HepG2 (cell line): ENCODE data around the gene SPTBN4. TPM values are rescaled to one million over a fixed set of nuclear protein-coding genes. Genes with fewer than 3 reads are reported as not detected.

Experiments
- CREB1 ChIP-seq, 2 experiments: fragments of 450-650 bp in 1 of 2; IDR thresholded peaks; 2 replicates each; pipeline ENCODE4 v1.6.1; 2016 to 2017; ENCODE audit warnings: control low read depth in 1 of 2, mild to moderate bottlenecking in 1 of 2, missing compliant biosample characterization in 1 of 2, missing genetic modification characterization in 1 of 2
- DMAP1 ChIP-seq: IDR thresholded peaks from 2 replicates; pipeline ENCODE4 v1.6.1; 2016
- GFI1 ChIP-seq: sonication (generic); formaldehyde crosslinking; IDR thresholded peaks from 2 replicates; pipeline ENCODE4 v1.5.0; 2020; ENCODE audit warnings: missing genetic modification reagents, mild to moderate bottlenecking, borderline replicate concordance
- GTF3A ChIP-seq: sonication (generic); formaldehyde crosslinking; conservative IDR thresholded peaks from 2 replicates; pipeline ENCODE4 v1.4.0; 2020; ENCODE audit warnings: mild to moderate bottlenecking, missing genetic modification reagents
- HNRNPLL ChIP-seq: fragments of 200-400 bp; formaldehyde crosslinking; IDR thresholded peaks from 2 replicates; pipeline ENCODE4 v1.6.1; 2017; ENCODE audit warnings: mild to moderate bottlenecking, low read depth, low read length; ENCODE audit not compliant: poor library complexity, severe bottlenecking
- JARID2 ChIP-seq: sonication (generic); formaldehyde crosslinking; IDR thresholded peaks from 2 replicates; pipeline ENCODE4 v1.8.1; 2023; ENCODE audit warnings: missing genetic modification reagents, inconsistent platforms; ENCODE audit not compliant: insufficient replicate concordance
- KAT8 ChIP-seq: IDR thresholded peaks from 2 replicates; pipeline ENCODE4 v1.6.1; 2016; ENCODE audit warnings: missing genetic modification reagents, missing compliant biosample characterization
- KIAA2018 ChIP-seq: sonication (generic); formaldehyde crosslinking; IDR thresholded peaks from 2 replicates; pipeline ENCODE4 v1.5.0; 2020; ENCODE audit warnings: mild to moderate bottlenecking, missing genetic modification reagents, borderline replicate concordance
- NFE2 ChIP-seq: sonication (generic); formaldehyde crosslinking; IDR thresholded peaks from 2 replicates; pipeline ENCODE4 v1.4.0; 2020; ENCODE audit warnings: missing genetic modification reagents
- ZKSCAN5 ChIP-seq: sonication (generic); formaldehyde crosslinking; IDR thresholded peaks from 2 replicates; pipeline ENCODE4 v1.5.1; 2020; ENCODE audit warnings: mild to moderate bottlenecking, missing genetic modification reagents
- ZNF224 ChIP-seq: sonication (generic); formaldehyde crosslinking; IDR thresholded peaks from 2 replicates; pipeline ENCODE4 v1.5.0; 2020; ENCODE audit warnings: mild to moderate bottlenecking, missing genetic modification reagents
- ZNF317 ChIP-seq: sonication (generic); formaldehyde crosslinking; IDR thresholded peaks from 2 replicates; pipeline ENCODE4 v1.5.0; 2020; ENCODE audit warnings: mild to moderate bottlenecking, missing genetic modification reagents
- ZNF891 ChIP-seq: sonication (generic); formaldehyde crosslinking; IDR thresholded peaks from 2 replicates; pipeline ENCODE4 v1.5.0; 2020; ENCODE audit warnings: mild to moderate bottlenecking, missing genetic modification reagents
- polyA plus RNA-seq, 8 experiments: library from polyadenylated mRNA; depleted of rRNA in 3 of 8; stranded (reverse) in 7 of 8; unstranded in 1 of 8; fragments of >200 nt; fragmentation: Illumina TruSeq in 4 of 8; extraction: Trizol in 4 of 8; gene quantifications; 2 replicates each; pipeline versions ENCODE4 v1.2.1 to v1.2.3, GENCODE V29; 2011 to 2016; ENCODE audit warnings: low read depth in 4 of 8, missing spikeins in 1 of 8, mixed read lengths in 1 of 8; ENCODE audit not compliant: insufficient read depth in 1 of 8
- total RNA-seq, 5 experiments: library from RNA; depleted of rRNA; stranded (reverse); fragments of >200 nt; fragmentation: Illumina TruSeq; extraction: Trizol; gene quantifications; 2 replicates each; pipeline ENCODE4 v1.2.3, GENCODE V29; 2016; ENCODE audit warnings: low read depth in 1 of 5
- TF ChIP-seq, protein P1 (sequence below): IDR thresholded peaks from 2 replicates; pipeline ENCODE4 v1.6.1; 2016; ENCODE audit warnings: missing compliant biosample characterization, missing genetic modification reagents, borderline replicate concordance
- TF ChIP-seq, protein P2 (sequence below): sonication (generic); formaldehyde crosslinking; IDR thresholded peaks from 2 replicates; pipeline ENCODE4 v1.5.1; 2020; ENCODE audit warnings: mild to moderate bottlenecking, missing genetic modification reagents

Gene SPTBN4
- total and polyA plus RNA-seq, 2 of the 13 experiments (the other 11 are each of a cell fraction or from before 2014, with no cell fraction given), result 0.11 TPM

DNA sequence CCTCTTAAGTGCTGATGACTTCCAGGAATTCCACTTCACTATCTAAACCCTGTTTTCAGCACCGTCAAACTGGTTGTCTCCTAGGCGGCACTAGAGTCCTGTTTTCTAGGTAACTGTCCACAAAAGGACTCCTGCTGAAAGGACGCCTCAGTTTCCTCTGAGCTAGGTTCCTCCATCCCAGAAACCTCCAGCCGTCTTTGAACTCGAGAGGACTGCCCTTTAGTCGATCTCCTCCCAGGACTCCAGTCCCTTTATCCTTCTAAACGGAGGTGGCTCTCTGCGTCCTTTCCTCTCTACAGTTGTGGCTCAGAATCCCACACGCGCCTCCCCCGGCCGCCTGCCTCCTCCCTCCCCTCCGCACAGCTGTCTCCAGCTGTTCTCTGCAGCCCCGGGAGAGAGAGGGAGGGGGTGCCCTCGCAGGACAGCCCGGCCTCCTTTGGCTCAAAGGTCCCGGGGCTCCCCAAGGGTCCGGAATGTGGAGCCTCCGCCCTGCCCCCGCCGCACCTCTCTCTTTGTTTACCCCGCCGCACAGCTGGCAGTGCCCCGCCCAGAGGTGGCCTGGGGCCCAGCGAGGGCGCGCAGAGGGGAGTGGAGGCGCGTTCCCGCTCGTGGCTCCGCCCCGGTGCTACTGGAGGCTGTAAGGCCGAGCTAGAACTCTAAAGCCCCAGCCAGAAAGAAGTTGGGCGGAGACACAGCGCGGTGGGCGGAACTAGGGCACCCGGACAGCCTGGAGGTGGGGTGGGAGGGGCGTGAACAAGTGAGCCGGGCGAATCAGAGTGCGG lies 136.8 kb downstream of the SPTBN4 start (continued):
- TF ChIP-seq, protein P1, sequence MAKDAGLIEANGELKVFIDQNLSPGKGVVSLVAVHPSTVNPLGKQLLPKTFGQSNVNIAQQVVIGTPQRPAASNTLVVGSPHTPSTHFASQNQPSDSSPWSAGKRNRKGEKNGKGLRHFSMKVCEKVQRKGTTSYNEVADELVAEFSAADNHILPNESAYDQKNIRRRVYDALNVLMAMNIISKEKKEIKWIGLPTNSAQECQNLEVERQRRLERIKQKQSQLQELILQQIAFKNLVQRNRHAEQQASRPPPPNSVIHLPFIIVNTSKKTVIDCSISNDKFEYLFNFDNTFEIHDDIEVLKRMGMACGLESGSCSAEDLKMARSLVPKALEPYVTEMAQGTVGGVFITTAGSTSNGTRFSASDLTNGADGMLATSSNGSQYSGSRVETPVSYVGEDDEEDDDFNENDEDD (CRISPR knock-in tag), result peak; percentile 71; the same call in 1 of the 2 replicates
- TF ChIP-seq ZNF317 (CRISPR knock-in tag) (peak; percentile 81; the same call in 1 of the 2 replicates), CREB1 (IDR thresholded peaks at IDR 0.05) (no peak), CREB1 (CRISPR knock-in tag; IDR thresholded peaks at IDR 0.05) (peak; percentile 79), ZNF891 (CRISPR knock-in tag) (peak; percentile 67; the same call in 1 of the 2 replicates), GFI1 (CRISPR knock-in tag) (peak; percentile 54; the same call in 1 of the 2 replicates), GTF3A (CRISPR knock-in tag) (0 out of 2 replicates have a peak, but pooled peaks have one; percentile 32), KIAA2018 (no peak), JARID2 (CRISPR knock-in tag) (peak; percentile 46), NFE2 (CRISPR knock-in tag) (no peak), ZKSCAN5 (CRISPR knock-in tag) (no peak), KAT8 (CRISPR knock-in tag) (peak; percentile 88), ZNF224 (CRISPR knock-in tag) (no peak), DMAP1 (no peak; the same call in 1 of the 2 replicates), HNRNPLL (peak; percentile 88)
- TF ChIP-seq, protein P2, sequence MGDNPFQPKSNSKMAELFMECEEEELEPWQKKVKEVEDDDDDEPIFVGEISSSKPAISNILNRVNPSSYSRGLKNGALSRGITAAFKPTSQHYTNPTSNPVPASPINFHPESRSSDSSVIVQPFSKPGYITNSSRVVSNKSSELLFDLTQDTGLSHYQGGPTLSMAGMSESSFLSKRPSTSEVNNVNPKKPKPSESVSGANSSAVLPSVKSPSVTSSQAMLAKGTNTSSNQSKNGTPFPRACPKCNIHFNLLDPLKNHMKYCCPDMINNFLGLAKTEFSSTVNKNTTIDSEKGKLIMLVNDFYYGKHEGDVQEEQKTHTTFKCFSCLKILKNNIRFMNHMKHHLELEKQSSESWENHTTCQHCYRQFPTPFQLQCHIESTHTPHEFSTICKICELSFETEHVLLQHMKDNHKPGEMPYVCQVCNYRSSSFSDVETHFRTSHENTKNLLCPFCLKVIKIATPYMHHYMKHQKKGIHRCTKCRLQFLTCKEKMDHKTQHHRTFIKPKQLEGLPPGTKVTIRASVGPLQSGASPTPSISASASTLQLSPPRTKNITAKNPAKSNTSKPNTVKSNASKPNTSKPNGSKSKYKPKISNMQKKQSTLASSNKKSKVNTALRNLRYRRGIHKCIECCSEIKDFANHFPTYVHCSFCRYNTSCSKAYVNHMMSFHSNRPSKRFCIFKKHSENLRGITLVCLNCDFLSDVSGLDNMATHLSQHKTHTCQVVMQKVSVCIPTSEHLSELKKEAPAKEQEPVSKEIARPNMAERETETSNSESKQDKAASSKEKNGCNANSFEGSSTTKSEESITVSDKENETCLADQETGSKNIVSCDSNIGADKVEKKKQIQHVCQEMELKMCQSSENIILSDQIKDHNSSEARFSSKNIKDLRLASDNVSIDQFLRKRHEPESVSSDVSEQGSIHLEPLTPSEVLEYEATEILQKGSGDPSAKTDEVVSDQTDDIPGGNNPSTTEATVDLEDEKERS (CRISPR knock-in tag), result peak; percentile 72; the same call in 1 of the 2 replicates
